HG02970 (cell line): ENCODE measurements around the gene SIMC1.
"Not testable (repeated sequence)": the region's sequence is repeated elsewhere in the genome, so short reads cannot be mapped to it uniquely, and the experiment has no call there.

Experiments
- ATAC-seq: cut with Tn5 transposase; IDR thresholded peaks from one replicate; pipeline ENCODE4 v1.9.1; 2021; ENCODE audit warnings: mild to moderate bottlenecking, moderate library complexity, moderate number of reproducible peaks; ENCODE audit not compliant: unreplicated experiment, low FRiP score

Gene SIMC1

GRCh38 chr5:176237971-176238644, at the start of gene SIMC1:
Gene SIMC1 (plus strand): TSS chr5:176238424. CDS start chr5:176238509, 85 bp downstream.
- peak; percentile 68 for ATAC-seq

- ATAC-seq = no peak
Observed at GRCh38 chr5:176188506-176189193, 49.6 kb upstream of the SIMC1 start.

- no peak for ATAC-seq
Observed at GRCh38 chr5:176189857-176190256, 48.4 kb upstream of the SIMC1 start.

- ATAC-seq = no peak
Observed at GRCh38 chr5:176190886-176191755, 47.1 kb upstream of the SIMC1 start.

GRCh38 chr5:176192094-176192721, 46.0 kb upstream of the SIMC1 start:
- ATAC-seq = no peak

GRCh38 chr5:176192722-176193117, 45.5 kb upstream of the SIMC1 start:
- ATAC-seq = not testable (repeated sequence)

- ATAC-seq = not testable (repeated sequence)
Observed at GRCh38 chr5:176193636-176194035, 44.6 kb upstream of the SIMC1 start.

- not testable (repeated sequence) for ATAC-seq
Observed at GRCh38 chr5:176194238-176195083, 43.8 kb upstream of the SIMC1 start.

- ATAC-seq = not testable (repeated sequence)
Observed at GRCh38 chr5:176195084-176195413, 43.2 kb upstream of the SIMC1 start.

GRCh38 chr5:176195487-176196207, 42.6 kb upstream of the SIMC1 start:
- ATAC-seq = not testable (repeated sequence)

- ATAC-seq = not testable (repeated sequence)
Observed at GRCh38 chr5:176196781-176197180, 41.4 kb upstream of the SIMC1 start.

GRCh38 chr5:176197234-176197858, 40.9 kb upstream of the SIMC1 start:
- ATAC-seq = not testable (repeated sequence)

GRCh38 chr5:176198299-176198698, 39.9 kb upstream of the SIMC1 start:
- ATAC-seq = not testable (repeated sequence)

- not testable (repeated sequence) for ATAC-seq
Observed at GRCh38 chr5:176198991-176199733, 39.1 kb upstream of the SIMC1 start.

- not testable (repeated sequence) for ATAC-seq
Observed at GRCh38 chr5:176199803-176200399, 38.3 kb upstream of the SIMC1 start.

GRCh38 chr5:176201811-176202210, 36.4 kb upstream of the SIMC1 start:
- ATAC-seq = no peak

- no peak for ATAC-seq
Observed at GRCh38 chr5:176203086-176203485, 35.1 kb upstream of the SIMC1 start.
